IMR-90 (cell line): ENCODE data around the gene SEC24D.

Experiments used
- BHLHE40 ChIP-seq: fragments of 150-350 bp; IDR thresholded peaks from 2 replicates; pipeline ENCODE4 v1.6.1; 2016; ENCODE audit warnings: mild to moderate bottlenecking, low read depth, low read length
- CEBPB ChIP-seq: IDR thresholded peaks from 2 replicates; pipeline ENCODE4 v1.6.1; 2012; ENCODE audit warnings: low read depth, low read length, improper control_type of control experiment
- CHD1 ChIP-seq: IDR thresholded peaks from 2 replicates; pipeline ENCODE4 v1.6.1; 2012; ENCODE audit warnings: low read depth, low read length, improper control_type of control experiment
- NFE2L2 ChIP-seq: fragments of 150-350 bp; IDR thresholded peaks from 2 replicates; pipeline ENCODE4 v1.6.1; 2016; ENCODE audit warnings: low read depth, mild to moderate bottlenecking, low read length
- POLR2A ChIP-seq: IDR thresholded peaks from 2 replicates; pipeline ENCODE4 v1.6.1; 2012; ENCODE audit warnings: mild to moderate bottlenecking, low read depth, low read length
- RCOR1 ChIP-seq: IDR thresholded peaks from 2 replicates; pipeline ENCODE4 v1.6.1; 2012; ENCODE audit warnings: mild to moderate bottlenecking, low read length, improper control_type of control experiment; ENCODE audit not compliant: insufficient replicate concordance
- RFX5 ChIP-seq: IDR thresholded peaks from 2 replicates; pipeline ENCODE4 v1.8.0; 2012; ENCODE audit warnings: low read depth, mild to moderate bottlenecking, low read length, moderate library complexity
- SMC3 ChIP-seq: fragments of 150-350 bp; IDR thresholded peaks from 2 replicates; pipeline ENCODE4 v1.6.1; 2016; ENCODE audit warnings: low read depth, mild to moderate bottlenecking, antibody characterized with exemption, low read length, moderate library complexity
- TF ChIP-seq, protein P1 (sequence below): fragments of 150-350 bp; IDR thresholded peaks from 2 replicates; pipeline ENCODE4 v1.6.1; 2016; ENCODE audit warnings: low read depth, mild to moderate bottlenecking, low read length, moderate library complexity, borderline replicate concordance
- TF ChIP-seq, protein P2 (sequence below): conservative IDR thresholded peaks from 2 replicates; pipeline ENCODE4 v1.5.1; 2012; ENCODE audit warnings: mild to moderate bottlenecking, low read depth, low read length, improper control_type of control experiment
- TF ChIP-seq, protein P3 (sequence below): fragments of 150-350 bp; IDR thresholded peaks from 2 replicates; pipeline ENCODE4 v1.6.1; 2017; ENCODE audit warnings: mild to moderate bottlenecking, antibody characterized with exemption, low read length, low read depth

DNA sequence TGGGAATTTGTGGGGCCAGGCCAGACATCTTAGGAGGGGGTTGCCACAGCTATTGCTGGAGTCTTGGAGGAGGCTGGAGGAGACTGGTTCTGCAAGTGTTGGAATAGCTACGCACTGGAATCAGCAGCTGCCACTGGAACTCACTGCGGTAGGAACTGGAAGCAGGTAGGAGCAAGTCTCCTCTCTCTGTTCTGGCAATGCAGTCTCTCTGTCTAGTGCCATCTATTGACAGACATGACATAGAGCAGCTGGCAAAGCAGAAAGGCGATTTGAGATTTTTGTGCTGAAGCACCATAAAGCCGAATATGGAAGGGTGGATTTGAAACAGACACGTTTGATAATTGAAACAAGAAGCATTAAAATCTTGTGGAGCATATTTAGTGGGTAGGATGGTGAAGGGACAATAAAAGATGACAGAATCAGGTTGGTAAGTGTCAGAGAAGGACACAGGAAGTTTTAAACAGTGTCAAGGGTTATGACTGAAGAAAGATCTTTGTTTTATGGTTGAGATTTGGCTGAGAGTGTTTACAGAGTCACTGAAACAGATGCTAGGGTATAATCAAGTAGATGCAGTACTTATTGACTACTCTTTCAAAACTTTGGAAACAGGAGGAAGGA lies 29.3 kb upstream of the SEC24D start:
- TF ChIP-seq, protein P1, sequence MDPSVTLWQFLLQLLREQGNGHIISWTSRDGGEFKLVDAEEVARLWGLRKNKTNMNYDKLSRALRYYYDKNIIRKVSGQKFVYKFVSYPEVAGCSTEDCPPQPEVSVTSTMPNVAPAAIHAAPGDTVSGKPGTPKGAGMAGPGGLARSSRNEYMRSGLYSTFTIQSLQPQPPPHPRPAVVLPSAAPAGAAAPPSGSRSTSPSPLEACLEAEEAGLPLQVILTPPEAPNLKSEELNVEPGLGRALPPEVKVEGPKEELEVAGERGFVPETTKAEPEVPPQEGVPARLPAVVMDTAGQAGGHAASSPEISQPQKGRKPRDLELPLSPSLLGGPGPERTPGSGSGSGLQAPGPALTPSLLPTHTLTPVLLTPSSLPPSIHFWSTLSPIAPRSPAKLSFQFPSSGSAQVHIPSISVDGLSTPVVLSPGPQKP, result no peak
- TF ChIP-seq, protein P2, sequence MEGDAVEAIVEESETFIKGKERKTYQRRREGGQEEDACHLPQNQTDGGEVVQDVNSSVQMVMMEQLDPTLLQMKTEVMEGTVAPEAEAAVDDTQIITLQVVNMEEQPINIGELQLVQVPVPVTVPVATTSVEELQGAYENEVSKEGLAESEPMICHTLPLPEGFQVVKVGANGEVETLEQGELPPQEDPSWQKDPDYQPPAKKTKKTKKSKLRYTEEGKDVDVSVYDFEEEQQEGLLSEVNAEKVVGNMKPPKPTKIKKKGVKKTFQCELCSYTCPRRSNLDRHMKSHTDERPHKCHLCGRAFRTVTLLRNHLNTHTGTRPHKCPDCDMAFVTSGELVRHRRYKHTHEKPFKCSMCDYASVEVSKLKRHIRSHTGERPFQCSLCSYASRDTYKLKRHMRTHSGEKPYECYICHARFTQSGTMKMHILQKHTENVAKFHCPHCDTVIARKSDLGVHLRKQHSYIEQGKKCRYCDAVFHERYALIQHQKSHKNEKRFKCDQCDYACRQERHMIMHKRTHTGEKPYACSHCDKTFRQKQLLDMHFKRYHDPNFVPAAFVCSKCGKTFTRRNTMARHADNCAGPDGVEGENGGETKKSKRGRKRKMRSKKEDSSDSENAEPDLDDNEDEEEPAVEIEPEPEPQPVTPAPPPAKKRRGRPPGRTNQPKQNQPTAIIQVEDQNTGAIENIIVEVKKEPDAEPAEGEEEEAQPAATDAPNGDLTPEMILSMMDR, result peak; percentile 63
- TF ChIP-seq RCOR1 (no peak), CEBPB (no peak), POLR2A (no peak), NFE2L2 (no peak), BHLHE40 (no peak), SMC3 (peak; percentile 22), CHD1 (no peak), RFX5 (no peak)
- TF ChIP-seq, protein P3, sequence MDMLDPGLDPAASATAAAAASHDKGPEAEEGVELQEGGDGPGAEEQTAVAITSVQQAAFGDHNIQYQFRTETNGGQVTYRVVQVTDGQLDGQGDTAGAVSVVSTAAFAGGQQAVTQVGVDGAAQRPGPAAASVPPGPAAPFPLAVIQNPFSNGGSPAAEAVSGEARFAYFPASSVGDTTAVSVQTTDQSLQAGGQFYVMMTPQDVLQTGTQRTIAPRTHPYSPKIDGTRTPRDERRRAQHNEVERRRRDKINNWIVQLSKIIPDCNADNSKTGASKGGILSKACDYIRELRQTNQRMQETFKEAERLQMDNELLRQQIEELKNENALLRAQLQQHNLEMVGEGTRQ, result no peak
